GM12892 (cell line): ENCODE results near the gene RTN4RL1.

ENCODE experiments used
- POLR2AphosphoS5 ChIP-seq: IDR thresholded peaks from 2 replicates; pipeline ENCODE4 v1.6.1; 2011; ENCODE audit warnings: low read depth, low read length, control low read depth
- TAF1 ChIP-seq: IDR thresholded peaks from 2 replicates; pipeline ENCODE4 v1.6.1; 2011; ENCODE audit warnings: low read depth, mild to moderate bottlenecking, control low read depth, low read length, borderline replicate concordance

GRCh38 chr17:2009737-2010136 lies 15.4 kb downstream of the RTN4RL1 start:
- TF ChIP-seq TAF1 = no peak
- TF ChIP-seq POLR2AphosphoS5 = no peak
